NCI-H226 (cell line): ENCODE data around the gene LZTS2.

Source experiments
- DNase-seq: peaks from one replicate; pipeline ENCODE4 v3.0.0-alpha.2; 2015

The LZTS2 gene

GRCh38 chr10:101014966-101015581, 15.5 kb downstream of the LZTS2 start:
- peak; percentile 79 for DNase-seq

- no peak for DNase-seq
These were observed 16.0 kb downstream of the LZTS2 start for GRCh38 chr10:101015582-101015973.

GRCh38 chr10:101016814-101017213, 17.2 kb downstream of the LZTS2 start:
- no peak for DNase-seq

GRCh38 chr10:101018118-101018599, 18.6 kb downstream of the LZTS2 start:
- DNase-seq = no peak

- peak; percentile 74 for DNase-seq
These were observed 19.2 kb downstream of the LZTS2 start for GRCh38 chr10:101018600-101019439.

- no peak for DNase-seq
These were observed 19.8 kb downstream of the LZTS2 start for GRCh38 chr10:101019440-101019703.

- no peak for DNase-seq
These were observed 20.9 kb downstream of the LZTS2 start for GRCh38 chr10:101020427-101021075.

- no peak for DNase-seq
These were observed 21.6 kb downstream of the LZTS2 start for GRCh38 chr10:101021239-101021638.

- DNase-seq = no peak
These were observed 22.2 kb downstream of the LZTS2 start for GRCh38 chr10:101021692-101022251.

GRCh38 chr10:101022967-101023705, 23.5 kb downstream of the LZTS2 start:
- no peak for DNase-seq

GRCh38 chr10:101027106-101027720, 27.6 kb downstream of the LZTS2 start:
- no peak for DNase-seq

GRCh38 chr10:101028446-101029337, 29.1 kb downstream of the LZTS2 start:
- no peak for DNase-seq

- no peak for DNase-seq
These were observed 30.1 kb downstream of the LZTS2 start for GRCh38 chr10:101029520-101030295.

- no peak for DNase-seq
These were observed 31.0 kb downstream of the LZTS2 start for GRCh38 chr10:101030496-101031127.

GRCh38 chr10:101031128-101031795, 31.7 kb downstream of the LZTS2 start, which contains the start of the genes PDZD7 and SFXN3:
Gene PDZD7 (minus strand): TSS chr10:101031129. CDS start chr10:101030219, 910 bp downstream.
Gene SFXN3 (plus strand): TSS chr10:101031234. CDS start chr10:101034695, 3,461 bp downstream.
- peak; percentile 86 for DNase-seq

- peak; percentile 63 for DNase-seq
These were observed 32.4 kb downstream of the LZTS2 start for GRCh38 chr10:101031796-101032636.

- DNase-seq = peak; percentile 92
These were observed 33.1 kb downstream of the LZTS2 start for GRCh38 chr10:101032637-101033224.

- no peak for DNase-seq
These were observed 33.7 kb downstream of the LZTS2 start for GRCh38 chr10:101033276-101033675.
